ENCODE measurements around the gene PLEKHJ1. TPM values are rescaled to one million over a fixed set of nuclear protein-coding genes. Genes with fewer than 3 reads are reported as not detected.

PLEKHJ1 gene
- total and polyA plus RNA-seq, 8 donors = 34.3 to 101 (median 43.7) TPM

GRCh38 chr19:2197270-2197669, 38.9 kb downstream of the PLEKHJ1 start:
- Histone ChIP-seq H3K9me3 (no peaks in the 10 kb centered on the region), H3K27ac (no peak overlapping the region), H3K36me3 (peaks cover 0 to 20% (median 0%) of the 10 kb centered on the region in 3 donors), H3K27me3 (no peaks in the 10 kb centered on the region), H3K4me1 (no peaks in the 10 kb centered on the region), H3K4me3 (no peak overlapping the region)
- 89 to 94% methylated on average over 15 of the region's 15 CpGs for WGBS, 2 donors
- FAIRE-seq = no peak
- intact Hi-C loops (cut with DNase I) = no loop called here
- no peak for TF ChIP-seq CTCF (IDR thresholded peaks at IDR 0.05)
- DNase-seq = peak in 1 of 6 donors; percentile 54
- no peak for ATAC-seq

GRCh38 chr19:2195914-2196313, 40.2 kb downstream of the PLEKHJ1 start:
- no peaks in the 10 kb centered on the region for H3K4me1 ChIP-seq
- no peak overlapping the region for H3K4me3 ChIP-seq
- 95 to 96% methylated on average over 19 of the region's 19 CpGs for WGBS, 2 donors
- H3K27ac ChIP-seq = no peak overlapping the region
- intact Hi-C loops (cut with DNase I) = no loop called here
- FAIRE-seq (no peak), ATAC-seq (no peak), DNase-seq (peak in 1 of 6 donors; percentile 54)
- H3K9me3 ChIP-seq = no peaks in the 10 kb centered on the region
- TF ChIP-seq CTCF (IDR thresholded peaks at IDR 0.05) = no peak
- no peaks in the 10 kb centered on the region for H3K27me3 ChIP-seq
- peaks cover 0 to 33% (median 7%) of the 10 kb centered on the region in 3 donors for H3K36me3 ChIP-seq

- Histone ChIP-seq H3K4me3 (no peak overlapping the region), H3K4me1 (no peaks in the 10 kb centered on the region), H3K27me3 (no peaks in the 10 kb centered on the region), H3K9me3 (no peaks in the 10 kb centered on the region), H3K36me3 (peaks cover 0 to 33% (median 8%) of the 10 kb centered on the region in 3 donors), H3K27ac (no peak overlapping the region)
- no peak for TF ChIP-seq CTCF (IDR thresholded peaks at IDR 0.05)
- peak in 1 of 6 donors; percentile 67 for DNase-seq
- no peak for ATAC-seq
- WGBS, 2 donors = 92 to 93% methylated on average over 13 of the region's 13 CpGs
- no peak for FAIRE-seq
- intact Hi-C loops (cut with DNase I) = no loop called here
Measured at GRCh38 chr19:2195361-2195760, 40.8 kb downstream of the PLEKHJ1 start.

- WGBS, 2 donors = 92 to 94% methylated on average over 25 of the region's 25 CpGs
- no peak for DNase-seq
Measured at GRCh38 chr19:2194513-2195078, 41.5 kb downstream of the PLEKHJ1 start.

More at GRCh38 chr19:2194513-2195078, 41.5 kb downstream of the PLEKHJ1 start:
- Histone ChIP-seq H3K27ac (no peak overlapping the region), H3K9me3 (no peaks in the 10 kb centered on the region), H3K4me1 (no peaks in the 10 kb centered on the region), H3K4me3 (no peak overlapping the region), H3K27me3 (no peaks in the 10 kb centered on the region), H3K36me3 (peaks cover 0 to 39% (median 8%) of the 10 kb centered on the region in 3 donors)
- FAIRE-seq (no peak), ATAC-seq (no peak)
- no peak for TF ChIP-seq CTCF (IDR thresholded peaks at IDR 0.05)
- intact Hi-C loops (cut with DNase I) = no loop called here

All from pancreas (tissue), 10 donors.